Right atrium auricular region (tissue), 2 donors: ENCODE measurements around the gene SCG5. TPM values are rescaled to one million over a fixed set of nuclear protein-coding genes. Genes with fewer than 3 reads are reported as not detected.

Experiments used
- DNase-seq: peaks from one replicate; pipeline ENCODE4 v3.0.0-alpha.2; 2019; ENCODE audit warnings: low spot score
- H3K27ac ChIP-seq, 2 donors: fragments of 200-600 bp; sonication (generic); 1 replicate in 1 of 2; 2 replicates in 1 of 2; pipeline ENCODE4 v1.5.1; 2016 to 2019
- H3K27me3 ChIP-seq, 2 donors: fragments of 200-600 bp; sonication (generic); one replicate each; pipeline versions ENCODE4 v1.5.1 to v1.6.0; 2017 to 2019
- H3K36me3 ChIP-seq: fragments of 200-600 bp; sonication (generic); one replicate; pipeline ENCODE4 v1.5.1; 2016
- H3K4me1 ChIP-seq, 2 donors: fragments of 200-600 bp; sonication (generic); one replicate each; pipeline versions ENCODE4 v1.5.1 to v1.6.0; 2017 to 2019
- H3K4me3 ChIP-seq, 2 donors: fragments of 200-600 bp; sonication (generic); 1 replicate in 1 of 2; 2 replicates in 1 of 2; pipeline ENCODE4 v1.5.1; 2017 to 2019; ENCODE audit warnings: mild to moderate bottlenecking in 1 of 2, moderate library complexity in 1 of 2
- H3K9me3 ChIP-seq, 2 donors: fragments of 200-600 bp; sonication (generic); one replicate each; pipeline ENCODE4 v1.5.1; 2019
- CTCF ChIP-seq, 2 donors: fragments of 200-600 bp; sonication (generic); IDR thresholded peaks; one replicate each; pipeline ENCODE4 v1.5.1; 2019; ENCODE audit warnings: antibody characterized with exemption in 2 of 2
- total RNA-seq, 2 donors: library from RNA; depleted of rRNA; stranded (reverse); fragments of >200 nt; gene quantifications; one replicate each; pipeline ENCODE4 v1.1.0, GENCODE V29; 2016

Gene SCG5
- total RNA-seq, 2 donors from 2014 or later, result 0.90 TPM; not detected in 1

GRCh38 chr15:32649342-32649741, 7.8 kb downstream of the SCG5 start:
- H3K4me3 ChIP-seq, result no peak overlapping the region
- no peak for TF ChIP-seq CTCF (IDR thresholded peaks at IDR 0.05)
- H3K4me1 ChIP-seq, result no peaks in the 10 kb centered on the region
- no peak overlapping the region for H3K27ac ChIP-seq
- H3K9me3 ChIP-seq, result no peaks in the 10 kb centered on the region
- H3K36me3 ChIP-seq, result no peaks in the 10 kb centered on the region
- no peak for DNase-seq
- no peaks in the 10 kb centered on the region for H3K27me3 ChIP-seq

- DNase-seq, result no peak
- Histone ChIP-seq H3K4me1 (no peaks in the 10 kb centered on the region), H3K36me3 (no peaks in the 10 kb centered on the region), H3K27me3 (no peaks in the 10 kb centered on the region), H3K27ac (no peak overlapping the region), H3K9me3 (no peaks in the 10 kb centered on the region), H3K4me3 (no peak overlapping the region)
- TF ChIP-seq CTCF (IDR thresholded peaks at IDR 0.05), result peak; percentile 72 to 74
These were observed 9.8 kb downstream of the SCG5 start for GRCh38 chr15:32651229-32651837.

- DNase-seq, result no peak
- no peak for TF ChIP-seq CTCF (IDR thresholded peaks at IDR 0.05)
- Histone ChIP-seq H3K9me3 (no peaks in the 10 kb centered on the region), H3K27me3 (no peaks in the 10 kb centered on the region), H3K36me3 (no peaks in the 10 kb centered on the region), H3K4me1 (no peaks in the 10 kb centered on the region), H3K27ac (no peak overlapping the region), H3K4me3 (no peak overlapping the region)
These were observed 10.7 kb downstream of the SCG5 start for GRCh38 chr15:32652178-32652577.

GRCh38 chr15:32656091-32656490, 14.6 kb downstream of the SCG5 start:
- no peaks in the 10 kb centered on the region for H3K27me3 ChIP-seq
- no peaks in the 10 kb centered on the region for H3K36me3 ChIP-seq
- TF ChIP-seq CTCF (IDR thresholded peaks at IDR 0.05), result no peak
- H3K27ac ChIP-seq, result no peak overlapping the region
- no peaks in the 10 kb centered on the region for H3K9me3 ChIP-seq
- DNase-seq, result no peak
- no peak overlapping the region for H3K4me3 ChIP-seq
- no peaks in the 10 kb centered on the region for H3K4me1 ChIP-seq

GRCh38 chr15:32656496-32656895, 15.0 kb downstream of the SCG5 start:
- no peak overlapping the region for H3K4me3 ChIP-seq
- H3K27me3 ChIP-seq, result no peaks in the 10 kb centered on the region
- H3K4me1 ChIP-seq, result no peaks in the 10 kb centered on the region
- no peaks in the 10 kb centered on the region for H3K9me3 ChIP-seq
- no peaks in the 10 kb centered on the region for H3K36me3 ChIP-seq
- DNase-seq, result no peak
- H3K27ac ChIP-seq, result no peak overlapping the region
- no peak for TF ChIP-seq CTCF (IDR thresholded peaks at IDR 0.05)
